GM19239 (cell line): ENCODE data around the gene RPL23.
"Not testable (repeated sequence)": the region's sequence is repeated elsewhere in the genome, so short reads cannot be mapped to it uniquely, and the experiment has no call there.

Source experiments
- DNase-seq: peaks from one replicate; pipeline ENCODE4 v3.0.0; 2011; ENCODE audit warnings: low spot score; ENCODE audit not compliant: insufficient read length
- FAIRE-seq: peaks from 2 replicates; lab custom pipeline; 2011; peaks lifted over from hg19 to GRCh38; lab: Jason Lieb, UNC

The RPL23 gene

GRCh38 chr17:38868817-38869525 is 15.4 kb upstream of the RPL23 start:
- DNase-seq (peak; percentile 54), FAIRE-seq (peak; percentile 95)

GRCh38 chr17:38867968-38868816 is 14.7 kb upstream of the RPL23 start:
- DNase-seq (no peak), FAIRE-seq (no peak)

- DNase-seq (no peak), FAIRE-seq (no peak)
Observed at GRCh38 chr17:38867179-38867967, 13.9 kb upstream of the RPL23 start.

- FAIRE-seq, result no peak
- DNase-seq, result no peak
Observed at GRCh38 chr17:38864636-38865398, 11.3 kb upstream of the RPL23 start.

- DNase-seq, result no peak
- FAIRE-seq, result no peak
Observed at GRCh38 chr17:38861399-38861843, 7.9 kb upstream of the RPL23 start.

- FAIRE-seq, result no peak
- DNase-seq, result no peak
Observed at GRCh38 chr17:38857271-38857670, 3.8 kb upstream of the RPL23 start.

GRCh38 chr17:38855101-38855714 is 1.7 kb upstream of the RPL23 start:
- DNase-seq, FAIRE-seq: not testable (repeated sequence)

- DNase-seq (no peak), FAIRE-seq (peak; percentile 55)
Observed at GRCh38 chr17:38852771-38853291, 690 bp downstream of the RPL23 start.

GRCh38 chr17:38851434-38851833 is 2.1 kb downstream of the RPL23 start:
- DNase-seq, result no peak
- no peak for FAIRE-seq

GRCh38 chr17:38850374-38850773 is 3.1 kb downstream of the RPL23 start:
- no peak for FAIRE-seq
- DNase-seq, result no peak

- no peak for DNase-seq
- no peak for FAIRE-seq
Observed at GRCh38 chr17:38848939-38849605, 4.4 kb downstream of the RPL23 start.

- FAIRE-seq (no peak), DNase-seq (no peak)
Observed at GRCh38 chr17:38848557-38848891, 5.0 kb downstream of the RPL23 start.

- FAIRE-seq (no peak), DNase-seq (no peak)
Observed at GRCh38 chr17:38844261-38844757, 9.2 kb downstream of the RPL23 start.

- no peak for FAIRE-seq
- DNase-seq, result no peak
Observed at GRCh38 chr17:38825762-38826247, 27.7 kb downstream of the RPL23 start.

GRCh38 chr17:38824899-38825761 is 28.4 kb downstream of the RPL23 start, which contains the start of gene CWC25:
Gene CWC25, minus strand, starts transcription at chr17:38825321. Its CDS starts 138 bp downstream, at chr17:38825183.
- peak; percentile 85 for DNase-seq
- FAIRE-seq, result no peak

GRCh38 chr17:38815576-38816193 is 37.8 kb downstream of the RPL23 start:
- FAIRE-seq, result no peak

GRCh38 chr17:38809828-38810227 is 43.7 kb downstream of the RPL23 start:
- FAIRE-seq (no peak), DNase-seq (no peak)

More at GRCh38 chr17:38815576-38816193, 37.8 kb downstream of the RPL23 start:
- no peak for DNase-seq
